GM19395 (cell line): ENCODE measurements around the gene SMIM22.

Experiments used
- ATAC-seq: cut with Tn5 transposase; IDR thresholded peaks from one replicate; pipeline ENCODE4 v1.9.1; 2021; ENCODE audit warnings: mild to moderate bottlenecking, moderate library complexity; ENCODE audit not compliant: unreplicated experiment

The SMIM22 gene, protein sequence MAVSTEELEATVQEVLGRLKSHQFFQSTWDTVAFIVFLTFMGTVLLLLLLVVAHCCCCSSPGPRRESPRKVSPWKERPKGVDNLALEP

GRCh38 chr16:4795181-4795827 lies at the start of gene SMIM22:
SMIM22 (plus strand) TSS chr16:4795369; CDS start chr16:4795735, 366 bp downstream.
- no peak for ATAC-seq

DNA sequence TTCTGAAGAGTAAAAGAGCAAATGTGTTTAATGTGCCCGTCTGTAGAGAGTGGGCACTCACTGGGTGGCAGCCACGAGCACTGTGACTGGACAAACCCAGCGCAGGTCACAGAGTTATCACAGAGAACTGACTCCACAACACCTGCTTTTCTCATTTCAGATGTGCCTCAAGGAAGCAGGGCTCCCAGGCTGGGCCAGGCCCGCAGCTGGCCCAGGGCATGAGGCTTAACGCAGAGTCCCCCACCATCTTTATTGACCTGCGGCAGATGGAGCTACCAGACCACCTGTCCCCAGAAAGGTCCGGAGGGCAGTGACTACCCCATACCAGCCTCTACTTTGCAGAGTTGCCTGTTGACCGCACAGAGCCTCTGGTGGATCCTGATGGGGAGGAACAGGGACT lies 49.0 kb upstream of the SMIM22 start:
- no peak for ATAC-seq

DNA sequence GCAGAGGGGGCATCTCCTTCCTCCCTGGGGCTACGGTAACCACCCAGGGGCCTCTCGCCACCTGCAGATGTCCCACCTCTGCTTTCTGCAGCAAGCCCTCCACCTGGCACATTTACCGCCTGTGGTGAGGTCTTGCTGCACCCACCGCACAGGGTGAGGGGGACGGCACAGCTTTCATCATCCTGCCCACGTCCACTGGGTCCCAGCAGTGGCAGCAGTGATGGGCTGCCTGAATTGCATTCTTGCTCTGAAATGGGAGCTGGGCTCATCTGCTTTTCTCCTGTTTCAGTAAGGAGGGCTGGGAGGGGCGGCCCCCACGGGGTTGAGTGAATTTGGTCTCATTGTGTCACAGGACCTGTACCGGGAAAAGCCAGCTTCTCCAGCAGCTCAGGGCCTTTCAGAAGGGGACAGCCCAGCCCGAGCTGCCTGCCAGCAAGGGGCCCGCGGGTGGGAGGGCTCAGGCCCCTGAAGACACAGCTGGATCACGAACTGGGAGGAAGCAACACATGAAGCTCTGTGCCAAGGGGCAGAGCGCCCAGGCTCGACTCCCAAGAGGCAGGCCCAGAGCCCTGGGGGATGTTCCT lies 48.1 kb upstream of the SMIM22 start:
- no peak for ATAC-seq

GRCh38 chr16:4747906-4748681 lies 47.1 kb upstream of the SMIM22 start:
- ATAC-seq: no peak

GRCh38 chr16:4748682-4749411 lies 46.3 kb upstream of the SMIM22 start:
- no peak for ATAC-seq

DNA sequence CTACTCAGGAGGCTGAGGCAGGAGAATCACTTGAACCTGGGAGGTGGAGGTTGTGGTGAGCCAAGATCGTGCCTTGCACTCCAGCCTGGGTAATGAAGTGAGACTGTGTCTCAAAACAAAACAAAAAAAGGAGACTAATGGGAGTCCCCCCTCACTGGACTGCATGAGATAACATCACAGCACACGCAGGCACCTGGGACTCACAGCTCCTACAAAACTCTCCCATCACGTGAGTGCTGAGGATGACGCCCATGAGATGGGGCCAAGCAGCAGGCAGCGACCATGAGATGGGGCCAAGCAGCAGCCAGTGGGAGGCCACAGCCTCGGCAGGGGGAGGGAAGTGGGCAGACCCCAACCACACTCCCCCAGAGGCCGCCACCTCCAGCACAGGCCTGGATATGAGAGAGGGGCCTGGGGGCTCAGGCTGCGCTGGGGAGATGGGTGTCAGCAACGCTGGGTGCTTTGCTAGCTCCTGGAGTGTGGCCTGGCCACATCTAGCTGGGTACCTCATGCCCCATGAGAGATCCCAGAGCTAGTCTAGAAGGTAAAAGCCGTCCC lies 45.4 kb upstream of the SMIM22 start:
- peak; percentile 43 for ATAC-seq

DNA sequence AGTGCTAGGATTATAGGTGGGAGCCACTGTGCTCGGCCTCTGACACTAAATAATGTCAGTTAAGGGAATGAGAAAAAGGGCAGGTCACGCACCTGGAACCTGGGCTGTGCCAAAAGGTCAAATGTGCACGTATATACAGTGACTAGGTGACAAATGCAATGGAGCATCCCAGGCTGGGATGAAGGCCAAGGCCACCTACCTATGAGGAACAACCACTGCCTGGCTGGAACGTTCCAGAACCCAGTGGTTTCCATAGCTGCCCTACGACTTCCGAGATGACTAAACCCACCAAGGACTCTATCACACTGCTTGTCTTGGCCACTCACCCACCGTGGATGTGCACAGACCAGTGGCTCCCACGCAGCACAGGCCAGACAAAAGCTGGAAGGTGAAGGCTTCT lies 44.3 kb upstream of the SMIM22 start:
- ATAC-seq: no peak

- no peak for ATAC-seq
Measured at GRCh38 chr16:4752351-4753100, 42.6 kb upstream of the SMIM22 start.

- ATAC-seq: no peak
Measured at GRCh38 chr16:4753227-4753626, 41.9 kb upstream of the SMIM22 start.

DNA sequence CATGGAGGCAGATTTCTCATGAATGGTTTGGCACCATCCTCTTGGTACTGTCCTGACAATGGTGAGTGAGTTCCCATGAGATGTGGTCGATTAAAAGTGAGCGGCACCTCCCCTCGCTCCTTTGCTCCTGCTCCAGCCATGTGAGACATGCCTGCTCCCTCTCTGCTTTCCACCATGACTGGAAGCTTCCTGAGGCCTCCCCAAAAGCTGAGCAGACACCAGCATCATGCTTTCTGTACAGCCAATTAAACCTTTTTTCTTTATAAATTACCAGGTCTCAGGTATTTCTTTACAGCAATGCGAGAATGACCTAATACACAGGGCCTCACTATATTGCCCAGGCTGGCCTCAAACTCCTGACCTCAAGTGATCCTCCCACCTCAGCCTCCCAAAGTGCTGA lies 40.3 kb upstream of the SMIM22 start:
- ATAC-seq: no peak

- ATAC-seq: no peak
Measured at GRCh38 chr16:4755687-4756086, 39.5 kb upstream of the SMIM22 start.

DNA sequence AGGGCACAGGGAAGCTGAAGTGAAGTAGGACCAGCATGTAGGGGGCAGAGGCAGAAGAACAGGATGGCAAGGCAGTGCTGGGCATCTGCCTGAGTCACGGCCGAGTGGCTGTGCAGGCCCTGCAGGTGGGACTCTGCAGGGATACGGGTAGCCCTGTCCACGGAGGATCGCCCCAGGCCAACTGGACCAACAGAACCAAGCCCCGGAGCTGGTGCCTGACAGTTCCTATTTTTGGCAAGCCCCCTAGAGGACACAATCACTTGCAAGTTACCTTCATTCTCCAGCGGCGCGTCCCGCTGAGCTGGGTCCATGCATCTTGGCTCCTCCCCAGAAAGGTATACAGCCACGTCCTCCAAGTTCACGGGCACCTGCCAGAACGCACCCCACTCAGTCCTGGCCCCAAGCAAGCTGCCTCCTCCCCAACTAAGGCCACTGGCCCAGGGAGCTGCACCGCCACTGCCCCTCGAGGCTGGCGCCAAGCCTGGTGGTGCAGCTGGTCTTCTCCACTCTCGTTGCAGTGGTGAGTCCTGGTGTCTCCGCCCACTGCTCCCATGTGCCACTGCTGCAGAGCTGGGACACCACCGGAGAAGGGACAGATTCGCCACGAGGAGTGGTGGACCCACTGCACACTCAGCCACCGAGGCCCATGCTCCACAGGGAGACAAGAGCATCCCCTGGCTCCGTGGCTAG lies 34.8 kb upstream of the SMIM22 start:
- no peak for ATAC-seq

DNA sequence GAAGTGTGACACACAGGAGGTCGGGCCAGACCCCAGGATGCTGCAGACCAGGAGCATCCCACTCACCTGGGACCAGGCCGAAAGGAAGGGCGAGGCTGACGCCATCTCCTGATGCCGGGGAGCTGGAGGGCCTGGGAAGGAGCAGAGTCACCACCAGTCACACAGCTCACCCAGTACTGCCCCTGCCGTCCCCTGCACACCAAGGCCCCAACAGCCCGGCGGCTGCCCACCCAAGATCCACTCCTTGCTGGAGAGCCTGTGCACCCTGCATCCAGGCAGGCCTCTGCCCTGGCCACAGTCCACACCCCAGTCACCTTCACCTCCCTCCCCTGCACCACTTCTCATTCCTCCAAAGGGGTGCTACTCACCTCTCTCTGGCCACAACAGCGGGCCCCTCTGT lies 33.0 kb upstream of the SMIM22 start:
- no peak for ATAC-seq

DNA sequence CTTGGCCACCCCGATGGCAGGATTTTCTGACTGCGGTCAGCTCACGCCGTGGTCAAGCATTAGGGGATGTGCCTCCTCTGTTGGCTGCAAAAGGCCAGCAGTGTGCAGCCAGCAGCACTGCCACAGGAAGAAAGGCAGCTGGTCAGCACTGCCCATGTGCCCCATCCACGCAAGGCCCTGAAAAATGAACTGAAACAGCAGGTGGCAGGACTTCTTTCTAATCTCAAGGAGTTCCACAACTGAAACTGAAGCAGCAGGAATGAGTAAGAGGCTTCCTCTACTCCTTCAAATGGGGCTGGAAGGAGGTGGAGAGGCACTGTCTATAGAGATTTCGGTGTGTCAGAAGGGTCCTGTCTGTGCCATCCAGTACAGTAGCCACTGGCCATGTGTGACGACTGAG lies 31.4 kb upstream of the SMIM22 start:
- no peak for ATAC-seq

GRCh38 chr16:4765511-4766474 lies 29.4 kb upstream of the SMIM22 start:
- no peak for ATAC-seq

DNA sequence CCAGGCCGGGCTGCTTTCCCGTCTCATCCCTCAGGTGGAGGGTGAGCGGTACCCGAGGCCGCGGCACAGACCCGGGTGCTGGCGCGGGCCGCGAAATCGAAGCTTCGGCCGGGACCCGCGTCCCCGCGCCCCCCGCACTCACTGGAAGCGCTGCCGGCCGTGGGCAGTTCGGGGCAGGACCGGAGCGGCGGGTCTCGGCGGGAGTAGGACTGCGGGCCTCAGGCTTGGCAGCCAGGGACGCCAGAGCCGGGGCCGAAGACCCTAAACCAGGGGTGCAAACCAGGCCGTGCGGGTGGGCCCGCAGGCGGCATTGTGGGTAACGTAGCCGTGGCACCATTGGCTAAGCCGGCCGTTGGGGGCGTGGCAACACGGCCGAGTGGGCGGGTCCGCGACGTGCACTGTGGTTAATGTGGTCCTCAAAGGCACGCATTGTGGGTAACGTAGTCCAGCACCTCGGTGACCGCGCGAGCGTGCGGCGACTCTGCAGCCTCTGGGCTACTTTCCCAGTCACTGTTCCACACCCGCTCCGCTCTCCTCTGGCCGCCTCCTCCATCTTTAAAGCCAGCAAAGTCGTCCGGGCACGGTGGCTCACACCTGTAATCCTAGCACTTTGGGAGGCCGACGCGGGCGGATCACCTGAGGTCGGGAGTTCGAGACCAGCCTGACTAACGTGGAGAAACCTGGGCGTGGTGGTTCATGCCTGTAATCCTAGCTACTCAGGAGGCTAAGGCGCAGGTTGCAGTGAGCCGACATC lies 28.1 kb upstream of the SMIM22 start, which contains the start of gene ZNF500:
Gene ZNF500, minus strand, starts transcription at position 288 of the 754 bp plus-strand sequence. CDS start 1,184 bp downstream, outside the sequence.
- ATAC-seq: peak; percentile 87

DNA sequence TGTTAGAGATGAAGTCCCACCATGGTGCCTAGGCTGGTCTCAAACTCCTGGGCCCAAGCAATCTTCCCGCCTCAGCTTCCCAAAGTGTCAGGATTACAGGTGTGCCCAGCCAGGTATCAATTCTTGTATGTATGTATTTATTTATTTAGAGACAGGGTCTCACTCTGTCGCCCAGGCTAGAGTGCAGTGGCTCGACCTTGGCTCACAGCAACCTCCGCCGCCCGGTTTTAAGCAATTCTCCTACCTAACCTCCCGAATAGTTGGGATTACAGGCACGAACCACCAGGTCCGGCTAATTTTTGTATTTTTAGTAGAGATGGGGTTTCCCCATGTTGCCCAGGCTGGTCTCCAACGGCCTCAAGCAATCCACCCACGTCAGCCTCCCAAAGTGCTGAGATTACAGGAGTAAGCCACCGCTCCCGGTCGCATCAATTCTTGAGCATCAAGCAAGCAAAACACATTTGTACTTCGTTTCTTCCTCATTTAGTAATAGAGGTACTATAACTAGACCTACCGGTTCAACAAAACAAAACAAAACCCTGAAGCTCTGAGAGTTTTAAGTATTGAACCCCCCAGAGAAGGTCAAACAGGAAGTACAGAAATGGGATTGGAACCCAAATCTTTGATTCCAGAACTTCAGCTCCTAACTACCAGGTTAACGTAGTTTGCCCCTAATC lies 27.2 kb upstream of the SMIM22 start:
- ATAC-seq: peak; percentile 13
